ENCODE results near the gene TEX19.

The TEX19 gene

DNA sequence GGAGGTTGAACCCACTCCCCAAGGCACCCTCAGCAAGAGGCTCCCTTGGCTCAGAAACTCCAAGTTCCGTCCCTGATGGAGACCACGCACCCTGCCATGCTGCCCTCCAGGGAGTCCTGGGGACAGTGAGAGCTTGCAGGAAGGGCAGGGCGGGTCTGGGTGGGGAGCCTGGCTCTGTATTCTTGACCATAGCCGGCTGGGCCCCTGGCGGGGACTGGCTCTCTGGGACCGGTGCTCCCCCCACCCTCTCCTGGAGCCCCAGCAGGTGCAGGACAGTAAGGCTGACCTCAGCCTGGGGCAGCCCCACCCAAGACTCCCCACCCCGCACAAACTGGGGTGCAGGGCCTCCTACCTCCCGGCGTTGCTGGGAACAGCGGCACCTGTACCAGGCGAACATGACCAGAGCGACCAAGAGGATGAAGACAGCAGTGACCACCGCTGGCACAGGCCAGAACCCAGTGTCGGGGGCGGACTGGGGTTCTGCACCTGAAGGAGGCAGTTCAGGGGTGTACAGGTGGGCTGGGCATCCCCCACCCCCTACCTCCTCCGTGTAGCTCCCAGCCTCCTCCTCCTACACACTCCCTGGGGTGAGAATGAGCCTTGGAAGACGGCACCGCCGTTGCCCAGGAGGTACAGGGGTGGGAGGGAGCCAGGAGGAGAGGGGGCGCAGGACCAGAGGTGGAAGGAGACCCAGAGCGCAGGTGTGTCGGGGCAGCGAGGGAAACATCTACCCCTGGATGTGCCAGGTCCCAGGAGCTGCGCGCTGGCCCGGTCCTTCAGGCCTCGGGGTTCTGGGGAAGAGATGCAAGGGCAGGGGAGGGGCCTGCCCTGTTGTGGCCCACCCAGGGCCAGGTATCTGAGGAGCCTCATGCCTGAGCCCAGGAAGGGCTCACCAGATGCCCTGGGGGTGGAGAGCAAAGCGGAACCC lies 36.3 kb upstream of the TEX19 start:
- no peak for DNase-seq

- no peak for DNase-seq
These were observed 35.4 kb upstream of the TEX19 start for GRCh38 chr17:82323514-82324234.

DNA sequence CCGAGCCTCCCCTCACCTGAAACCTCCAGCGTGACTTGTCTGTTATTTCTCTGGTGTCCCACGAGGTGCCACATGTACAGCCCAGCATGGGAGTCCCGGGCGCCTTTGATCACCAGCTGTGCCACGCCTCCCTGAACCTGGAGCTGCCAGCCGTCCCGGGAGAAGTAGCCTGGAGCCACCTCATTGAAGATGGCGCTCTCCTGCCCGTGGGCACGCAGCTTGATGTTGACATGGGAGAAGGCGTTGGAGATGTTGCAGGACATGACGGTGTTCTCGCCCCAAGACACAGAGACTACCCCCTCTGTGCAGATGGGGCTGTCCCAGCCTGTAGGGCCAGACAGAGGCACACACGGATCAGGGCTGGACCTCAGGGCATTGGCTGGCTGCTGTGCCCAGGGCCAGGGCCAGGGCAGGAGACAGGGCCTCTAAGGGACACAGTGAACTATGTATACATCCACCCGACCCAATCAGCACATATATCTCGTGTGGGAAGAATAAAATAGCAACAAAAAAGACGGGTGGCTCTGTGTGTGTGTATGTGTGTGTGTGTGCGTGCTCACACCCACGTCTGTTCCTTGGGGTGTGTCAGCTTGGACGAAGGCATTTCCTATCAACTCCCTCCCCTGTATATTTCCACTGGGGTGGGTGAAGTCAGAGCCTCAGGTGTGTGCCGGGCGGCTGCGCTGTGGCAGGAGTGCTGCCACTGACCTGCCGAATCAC lies 34.3 kb upstream of the TEX19 start:
- no peak for DNase-seq

DNA sequence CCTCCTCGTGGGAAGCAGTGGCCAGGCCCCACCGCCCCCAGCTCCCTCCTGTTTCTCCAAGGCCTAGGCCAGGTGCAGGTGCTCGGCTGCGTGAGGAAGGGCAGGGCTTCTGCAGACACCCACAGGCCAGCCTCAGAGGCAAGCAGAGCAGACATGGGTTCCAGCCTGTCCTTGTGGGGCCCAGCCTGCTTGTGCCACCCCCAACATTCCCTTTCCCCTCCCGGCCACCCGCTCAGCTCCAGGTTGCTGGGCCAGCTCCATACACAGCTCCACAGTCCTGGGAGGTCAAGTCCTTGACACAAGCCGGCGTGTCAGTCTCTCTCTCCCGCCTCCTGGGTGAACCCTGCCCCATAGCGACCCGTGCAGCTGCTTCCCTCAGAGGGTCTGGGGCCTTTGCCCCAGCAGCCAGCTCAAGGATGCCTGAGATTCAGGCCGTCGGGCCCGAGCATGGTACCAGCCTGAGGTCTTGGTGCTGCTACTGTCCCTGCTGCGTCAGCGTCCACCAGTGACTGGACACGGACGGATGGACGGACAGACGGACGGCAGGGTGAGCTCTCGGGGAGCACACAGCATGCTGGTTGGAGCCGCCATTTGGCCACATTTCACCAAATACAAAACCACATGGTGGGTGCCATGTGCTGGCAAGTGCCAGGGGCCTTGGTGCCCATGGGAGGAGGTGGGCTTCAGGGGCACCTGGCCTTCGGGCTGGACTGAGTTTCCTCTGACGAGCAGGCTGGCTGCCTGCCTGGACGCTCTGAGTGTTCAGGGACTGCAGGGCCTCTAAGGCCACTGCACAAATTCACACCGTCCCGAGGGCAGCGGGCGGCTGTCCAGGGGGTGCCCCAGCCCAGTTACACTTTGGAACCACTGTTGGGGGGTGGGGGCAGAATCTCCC lies 33.5 kb upstream of the TEX19 start:
- DNase-seq: no peak

DNA sequence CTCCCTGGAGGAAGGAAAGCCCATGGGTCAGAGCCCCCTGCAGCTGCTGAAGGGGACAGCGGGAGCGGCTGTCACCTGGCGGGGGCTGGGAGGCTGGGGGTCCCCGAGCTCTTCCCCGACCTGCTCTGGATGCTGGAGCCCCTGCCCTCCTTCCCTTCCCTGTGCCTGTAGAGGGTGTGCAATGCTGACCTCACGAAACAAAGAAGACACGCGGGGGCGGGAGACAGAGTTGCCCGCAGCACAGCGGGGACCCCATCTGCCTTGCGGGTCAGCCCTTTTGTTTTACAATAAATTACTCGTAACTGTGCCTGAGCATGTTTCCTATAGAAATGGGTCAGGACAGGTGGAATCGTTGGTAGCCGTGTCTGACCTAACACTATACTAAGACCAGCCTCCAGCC lies 31.8 kb upstream of the TEX19 start:
- DNase-seq: no peak

DNA sequence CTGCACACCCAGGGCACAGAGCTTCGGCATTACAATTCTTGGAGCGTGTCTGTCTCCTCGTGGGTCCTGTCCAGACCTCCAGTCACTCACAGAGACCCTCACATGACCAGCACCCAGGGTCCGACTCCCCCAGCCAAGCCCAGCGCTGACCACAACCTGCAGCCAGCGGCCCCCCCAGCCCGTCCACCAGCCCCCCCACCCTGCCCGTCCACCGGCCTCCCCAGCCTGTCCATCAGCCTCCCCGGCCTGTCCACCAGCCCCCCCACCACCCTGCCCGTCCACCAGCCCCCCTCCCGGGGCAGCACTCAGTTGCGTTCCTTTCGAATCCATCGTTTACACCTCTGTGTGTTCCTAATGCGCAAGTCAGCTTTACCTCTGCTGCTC lies 31.3 kb upstream of the TEX19 start:
- no peak for DNase-seq

DNA sequence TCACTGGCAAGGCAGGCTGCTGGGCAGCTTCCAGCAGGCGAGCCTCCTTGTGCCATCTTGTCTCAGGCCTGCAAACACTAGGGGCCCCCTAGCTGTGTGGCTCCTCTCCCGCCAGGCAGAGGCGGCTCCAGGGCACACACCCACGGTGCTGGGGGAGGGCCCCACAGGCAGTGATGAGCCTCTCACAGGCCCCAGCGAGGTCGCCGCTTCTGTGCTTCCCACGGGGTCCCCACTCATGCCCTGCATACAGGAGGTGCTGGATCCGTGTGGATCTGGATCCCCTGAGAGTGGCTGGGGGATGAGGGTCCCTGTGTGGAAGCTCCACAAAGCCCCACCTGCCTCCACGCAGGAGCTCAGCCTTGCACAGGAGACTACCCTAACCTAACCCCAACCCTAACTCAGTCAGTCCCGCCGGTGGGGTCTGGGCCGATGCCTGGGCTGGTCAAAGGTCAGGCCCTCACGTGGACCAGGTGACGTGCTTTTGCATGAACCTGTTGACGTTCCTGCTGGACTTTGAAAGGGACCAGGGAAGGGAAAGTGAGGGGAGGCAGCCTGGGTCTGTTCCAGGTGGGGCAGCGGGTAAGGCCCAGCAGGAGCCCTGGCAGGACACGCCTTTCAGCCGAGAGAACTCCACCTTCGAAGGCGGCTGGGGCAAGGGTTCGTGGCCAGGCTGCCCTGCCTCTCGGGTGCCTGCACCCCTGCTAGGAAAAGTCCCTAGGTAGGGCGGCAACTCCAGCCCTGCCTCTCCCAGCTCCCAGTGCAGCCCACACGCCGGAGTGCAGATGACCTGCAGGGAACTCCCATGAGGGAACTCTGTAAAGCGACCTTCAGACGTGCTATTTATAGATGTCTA lies 30.7 kb upstream of the TEX19 start:
- no peak for DNase-seq

DNA sequence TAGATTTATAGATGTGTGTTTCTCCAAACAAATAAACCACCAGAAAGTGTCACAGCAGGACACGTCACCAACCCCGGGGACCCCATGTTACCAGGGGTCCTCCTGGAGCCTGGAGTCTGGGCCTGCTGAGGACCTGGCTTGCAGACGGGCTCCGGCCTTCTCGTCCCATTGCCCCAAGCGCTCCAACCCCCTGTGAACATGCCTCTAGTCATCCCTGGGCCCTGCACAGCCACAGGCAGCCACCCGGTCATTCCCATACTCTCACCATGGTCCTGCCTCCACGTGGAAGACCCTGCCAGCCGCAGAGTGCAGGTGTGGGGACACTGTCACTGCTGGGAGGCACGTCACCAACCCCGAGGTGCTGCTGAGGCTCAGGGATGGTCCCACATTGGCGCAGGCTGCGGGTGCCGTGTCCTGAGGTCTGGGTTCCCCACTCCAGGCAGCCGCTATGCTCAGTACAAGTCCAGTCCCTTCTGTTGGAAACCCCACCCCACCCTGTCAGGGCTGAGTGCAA lies 30.0 kb upstream of the TEX19 start:
- no peak for DNase-seq

- no peak for DNase-seq
These were observed 29.2 kb upstream of the TEX19 start for GRCh38 chr17:82329683-82330321.

- DNase-seq: no peak
These were observed 28.5 kb upstream of the TEX19 start for GRCh38 chr17:82330322-82331239.

DNA sequence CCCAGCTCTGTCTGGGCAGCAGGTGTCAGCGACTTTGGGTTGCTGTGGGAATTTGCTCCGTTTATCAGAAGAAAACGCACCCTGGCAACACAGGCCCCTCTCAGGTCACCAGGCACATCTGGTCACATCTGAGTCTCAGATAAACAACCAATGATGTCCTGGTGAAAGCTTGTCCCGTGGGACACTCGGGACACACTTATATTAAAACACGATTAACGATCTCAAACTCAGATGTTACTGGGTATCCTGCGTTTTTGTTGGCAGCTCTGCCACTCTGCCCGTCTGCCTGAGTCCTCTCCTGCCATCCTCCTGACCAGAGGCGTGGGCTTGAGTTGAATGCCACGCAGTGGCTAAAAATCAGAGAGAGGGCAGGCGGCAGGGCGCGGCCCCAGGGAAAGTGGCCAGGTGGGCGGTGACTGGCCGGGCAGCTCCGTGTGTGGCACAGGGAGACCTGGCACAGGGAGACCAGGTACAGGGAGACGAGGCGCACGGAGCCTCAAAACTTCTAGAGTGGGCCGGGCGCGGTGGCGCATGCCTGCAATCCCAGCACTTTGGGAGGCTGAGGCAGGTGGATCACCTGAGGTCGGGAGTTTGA lies 27.6 kb upstream of the TEX19 start:
- no peak for DNase-seq

DNA sequence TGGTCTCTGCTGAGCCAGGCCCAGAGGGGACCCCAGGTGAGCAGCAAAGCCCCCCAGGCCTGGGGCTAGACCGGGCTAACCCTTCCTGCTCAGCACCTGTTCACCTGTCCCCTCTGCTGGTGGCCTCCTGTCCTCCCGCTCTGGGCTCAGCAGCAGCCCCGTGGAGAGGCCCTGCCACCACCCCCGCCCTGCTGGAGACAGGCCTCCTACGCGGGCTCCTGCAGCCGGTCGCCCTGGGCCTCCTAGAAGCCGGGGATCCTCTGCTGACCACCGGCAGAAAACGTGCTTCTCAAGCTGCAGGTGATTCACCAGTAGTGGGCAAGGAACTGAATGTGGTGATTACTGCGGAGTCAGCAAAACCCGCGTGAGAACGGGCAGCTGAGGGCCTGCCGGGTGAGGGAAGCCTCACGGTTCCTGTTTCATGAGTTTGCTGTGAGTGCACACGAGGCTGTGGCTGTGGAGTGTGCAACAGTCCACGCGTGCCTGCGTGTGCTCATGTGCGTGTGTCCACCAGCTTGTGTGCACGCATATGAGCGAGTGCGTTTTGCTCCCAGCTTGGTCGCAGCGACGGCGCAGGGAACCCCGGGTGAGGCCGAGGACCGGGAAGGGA lies 26.3 kb upstream of the TEX19 start:
- no peak for DNase-seq

DNA sequence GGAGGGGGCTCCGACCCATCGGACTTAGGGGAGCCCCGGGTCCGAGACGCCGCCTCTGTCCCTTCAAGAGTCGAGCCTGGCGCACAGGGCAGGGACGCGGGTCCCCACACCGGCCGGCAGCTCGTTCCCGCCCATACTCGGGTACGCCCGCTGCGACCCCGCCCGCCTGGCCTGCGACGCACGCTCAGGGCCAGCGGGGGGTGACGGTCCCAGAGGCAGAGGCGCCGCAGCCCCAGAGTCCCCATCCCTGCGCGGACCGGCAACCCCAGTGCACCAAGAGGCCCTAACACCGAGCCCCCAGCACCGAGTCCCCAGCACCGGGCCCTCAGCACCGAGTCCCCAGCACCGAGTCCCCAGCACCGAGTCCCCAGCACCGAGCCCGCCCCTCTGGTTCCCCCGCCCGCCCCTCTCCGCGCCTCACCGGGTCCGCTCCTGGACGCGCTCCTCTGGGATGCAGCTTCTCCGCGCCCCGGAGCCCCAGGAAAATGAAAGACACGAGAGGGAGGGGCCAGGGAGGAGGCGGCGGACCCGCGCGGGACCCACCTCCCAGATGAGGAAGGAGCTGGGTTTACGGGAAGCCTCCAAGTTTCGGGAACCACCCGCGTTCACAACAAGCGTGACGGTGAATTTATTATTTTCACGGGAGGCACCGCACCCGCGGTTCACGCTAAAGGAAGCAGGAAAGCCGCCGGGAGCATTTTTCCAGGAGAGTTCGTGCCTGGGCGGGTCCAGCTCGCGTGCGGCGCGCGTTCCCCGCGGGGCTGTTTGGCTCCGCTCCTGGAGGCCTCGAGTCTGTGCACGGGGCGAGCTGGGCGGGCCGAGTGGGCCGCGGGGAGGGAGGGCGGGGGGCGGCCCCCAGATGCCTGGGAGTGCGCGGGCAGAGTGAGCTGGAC lies 25.5 kb upstream of the TEX19 start, which contains the start of gene SECTM1:
SECTM1 (minus strand) TSS at position 488 of the 893 bp plus-strand sequence. CDS start 6,526 bp downstream, outside the sequence.
- no peak for DNase-seq

GRCh38 chr17:82334204-82334621 lies 24.8 kb upstream of the TEX19 start:
- no peak for DNase-seq

DNA sequence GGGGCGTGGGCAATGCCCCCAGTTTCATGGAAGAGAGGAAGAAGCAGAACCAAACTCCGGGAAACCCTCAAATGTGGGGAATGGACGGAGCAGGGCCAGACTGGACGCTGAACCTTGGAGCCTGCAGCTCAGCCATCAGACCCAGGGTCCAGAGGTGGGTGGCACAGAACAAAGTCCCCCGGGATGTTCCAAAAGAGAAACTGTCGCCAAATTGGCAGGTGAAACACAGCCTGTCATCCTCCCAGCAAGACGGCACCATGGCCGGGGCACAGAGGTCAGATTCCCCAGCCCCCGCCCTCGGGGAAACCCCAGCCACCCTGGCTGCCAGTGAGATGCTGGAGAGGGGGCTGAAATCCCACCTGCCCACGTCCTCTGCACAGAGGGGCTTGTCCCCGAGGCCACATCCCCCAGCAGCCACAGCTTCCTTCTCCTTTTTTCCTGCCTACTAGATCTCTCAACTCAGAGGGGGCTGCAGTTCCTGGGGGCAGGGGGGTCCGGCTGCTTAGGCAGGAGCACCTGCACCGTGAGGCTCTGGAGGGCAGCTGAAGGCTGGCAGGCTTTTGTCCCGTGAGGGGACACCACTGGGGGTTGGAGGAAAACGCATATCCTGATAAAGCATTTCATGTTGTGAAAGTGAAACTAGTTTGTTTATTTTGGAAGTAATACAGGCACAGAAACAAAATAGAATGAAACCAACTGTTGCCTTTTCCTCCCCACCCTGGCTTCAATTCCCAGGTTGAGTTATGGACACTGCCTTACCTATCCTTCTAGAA lies 24.2 kb upstream of the TEX19 start:
- no peak for DNase-seq

DNA sequence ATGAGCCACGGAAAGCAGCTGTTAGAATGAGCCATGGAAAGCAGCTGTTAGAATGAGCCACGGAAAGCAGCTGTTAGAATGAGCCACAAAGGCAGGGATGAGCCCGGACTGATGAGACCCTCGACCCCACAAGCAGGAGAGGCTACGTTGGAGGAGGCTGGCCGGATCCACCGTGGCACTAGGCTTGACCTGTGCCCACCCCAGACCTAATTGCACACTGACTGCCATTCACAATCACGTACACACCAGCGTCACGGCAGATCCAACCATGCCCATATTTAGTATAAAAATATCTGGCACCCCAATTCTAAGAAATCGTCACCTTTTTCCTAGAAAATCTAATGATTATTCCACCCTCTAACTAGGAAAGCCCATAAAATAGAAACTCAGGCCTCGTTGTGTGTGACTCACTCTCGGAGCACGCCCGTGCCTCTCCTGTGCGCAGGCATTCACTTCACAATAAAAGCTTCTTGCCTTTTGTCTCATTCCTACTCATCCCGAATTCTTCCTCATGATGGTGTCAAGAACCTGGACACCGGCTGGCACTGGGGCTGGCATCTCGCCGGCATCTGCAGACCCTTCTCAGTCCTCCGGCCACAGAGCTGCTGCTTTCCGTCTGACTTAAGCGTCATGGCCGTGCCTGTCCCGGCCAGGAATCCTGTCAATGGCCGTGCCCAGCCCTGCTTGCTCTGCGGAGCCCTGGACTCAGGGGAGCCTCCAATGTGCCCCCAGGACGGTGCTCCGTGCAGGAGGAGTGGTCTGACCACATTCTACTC lies 20.0 kb upstream of the TEX19 start:
- no peak for DNase-seq
